Thyroid gland (tissue), 4 donors: ENCODE results near the gene TAS2R43. TPM values are rescaled to one million over a fixed set of nuclear protein-coding genes. Genes with fewer than 3 reads are reported as not detected.
"Not testable (repeated sequence)": the region's sequence is repeated elsewhere in the genome, so short reads cannot be mapped to it uniquely, and the experiment has no call there.

Experiments used
- DNase-seq, 2 donors: peaks; one replicate each; pipeline ENCODE4 v3.0.0-alpha.2; 2019
- H3K27ac ChIP-seq, 3 donors: fragments of 200-600 bp; sonication (generic); 1 replicate in 2 of 3; 2 replicates in 1 of 3; pipeline ENCODE4 v1.5.1; 2016 to 2019; ENCODE audit warnings: mild to moderate bottlenecking in 1 of 3, moderate library complexity in 1 of 3
- H3K27me3 ChIP-seq: fragments of 200-600 bp; sonication (generic); one replicate; pipeline ENCODE4 v1.5.1; 2019
- H3K36me3 ChIP-seq, 2 donors: fragments of 200-600 bp; sonication (generic); one replicate each; pipeline ENCODE4 v1.5.1; 2016 to 2019
- H3K4me1 ChIP-seq, 2 donors: fragments of 200-600 bp; sonication (generic); one replicate each; pipeline ENCODE4 v1.5.1; 2017 to 2019
- H3K4me3 ChIP-seq, 3 donors: fragments of 200-600 bp; sonication (generic); replicated peaks in 1 of 3; 1 replicate in 2 of 3; 2 replicates in 1 of 3; pipeline ENCODE4 v1.5.1; 2016; ENCODE audit warnings: mild to moderate bottlenecking in 1 of 3
- H3K9me3 ChIP-seq: fragments of 200-600 bp; sonication (generic); one replicate; pipeline ENCODE4 v1.5.1; 2017
- POLR2A ChIP-seq, 2 donors: fragments of 450-650 bp; IDR thresholded peaks; one replicate each; pipeline ENCODE4 v1.6.1; 2017; ENCODE audit warnings: antibody characterized with exemption in 2 of 2, mild to moderate bottlenecking in 2 of 2, moderate library complexity in 1 of 2
- whole genome bisulfite sequencing, 2 donors: methylation state at CpG; one replicate each; pipeline ENCODE4 v1.1.5; 2017; 5-methylcytosine and 5-hydroxymethylcytosine counted together
- intact Hi-C: fragments of 100-400 bp; cut with DNase I; formaldehyde crosslinking; loops from one replicate; pipeline ENCODE4 v1.15.1; 2023
- small RNA-seq: library from RNA; depleted of rRNA; stranded (forward); fragments of <200 nt; gene quantifications from one replicate; pipeline ENCODE3, GENCODE V24; 2016
- total RNA-seq, 4 donors: library from RNA; depleted of rRNA; stranded (reverse); fragments of >200 nt; gene quantifications; one replicate each; pipeline ENCODE4 v1.2.3, GENCODE V29; 2016
- TF ChIP-seq, protein P1 (sequence below), 6 experiments: fragments of 200-600 bp in 3 of 6; fragments of 450-650 bp in 3 of 6; sonication (generic) in 3 of 6; IDR thresholded peaks; one replicate each; pipeline ENCODE4 v1.5.1; 2016 to 2019; ENCODE audit warnings: antibody characterized with exemption in 6 of 6, mild to moderate bottlenecking in 2 of 6, inconsistent platforms in 1 of 6, moderate library complexity in 1 of 6

Gene TAS2R43
- total RNA-seq, 4 donors from 2014 or later: 2.6 to 26.2 (median 9.8) TPM

DNA sequence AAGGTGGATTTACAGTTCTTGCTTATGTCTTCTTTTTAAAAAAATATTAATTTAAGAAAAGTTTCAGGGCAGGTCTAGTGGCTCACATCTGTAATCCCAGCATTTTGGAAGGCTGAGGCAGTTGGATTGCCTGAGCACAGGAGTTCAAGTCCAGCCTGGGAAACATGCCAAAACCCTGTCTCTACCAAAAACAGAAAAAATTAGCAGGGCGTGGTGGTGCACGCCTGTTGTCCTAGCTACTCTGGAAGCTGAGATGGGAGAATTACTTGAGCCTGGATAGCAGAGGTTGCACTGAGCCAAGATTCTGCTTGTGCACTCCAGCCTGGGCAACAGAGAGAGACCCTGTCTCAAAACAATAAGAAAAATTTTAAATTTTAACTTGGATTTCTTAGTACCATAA, 24.6 kb downstream of the TAS2R43 start:
- Histone ChIP-seq H3K27ac (no peak overlapping the region), H3K36me3 (no peaks in the 10 kb centered on the region), H3K4me3 (no peak overlapping the region), H3K27me3 (no peaks in the 10 kb centered on the region), H3K4me1 (peaks cover 0 to 18% of the 10 kb centered on the region in 2 donors), H3K9me3 (no peaks in the 10 kb centered on the region)
- intact Hi-C loops: no loop called here
- TF ChIP-seq, protein P1, sequence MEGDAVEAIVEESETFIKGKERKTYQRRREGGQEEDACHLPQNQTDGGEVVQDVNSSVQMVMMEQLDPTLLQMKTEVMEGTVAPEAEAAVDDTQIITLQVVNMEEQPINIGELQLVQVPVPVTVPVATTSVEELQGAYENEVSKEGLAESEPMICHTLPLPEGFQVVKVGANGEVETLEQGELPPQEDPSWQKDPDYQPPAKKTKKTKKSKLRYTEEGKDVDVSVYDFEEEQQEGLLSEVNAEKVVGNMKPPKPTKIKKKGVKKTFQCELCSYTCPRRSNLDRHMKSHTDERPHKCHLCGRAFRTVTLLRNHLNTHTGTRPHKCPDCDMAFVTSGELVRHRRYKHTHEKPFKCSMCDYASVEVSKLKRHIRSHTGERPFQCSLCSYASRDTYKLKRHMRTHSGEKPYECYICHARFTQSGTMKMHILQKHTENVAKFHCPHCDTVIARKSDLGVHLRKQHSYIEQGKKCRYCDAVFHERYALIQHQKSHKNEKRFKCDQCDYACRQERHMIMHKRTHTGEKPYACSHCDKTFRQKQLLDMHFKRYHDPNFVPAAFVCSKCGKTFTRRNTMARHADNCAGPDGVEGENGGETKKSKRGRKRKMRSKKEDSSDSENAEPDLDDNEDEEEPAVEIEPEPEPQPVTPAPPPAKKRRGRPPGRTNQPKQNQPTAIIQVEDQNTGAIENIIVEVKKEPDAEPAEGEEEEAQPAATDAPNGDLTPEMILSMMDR (IDR thresholded peaks at IDR 0.05): no peak
- TF ChIP-seq POLR2A (IDR thresholded peaks at IDR 0.05): no peak
- 45 to 64% methylated on average over 2 of the region's 2 CpGs for WGBS, 2 donors
- DNase-seq: peak in 1 of 2 donors; percentile 3

DNA sequence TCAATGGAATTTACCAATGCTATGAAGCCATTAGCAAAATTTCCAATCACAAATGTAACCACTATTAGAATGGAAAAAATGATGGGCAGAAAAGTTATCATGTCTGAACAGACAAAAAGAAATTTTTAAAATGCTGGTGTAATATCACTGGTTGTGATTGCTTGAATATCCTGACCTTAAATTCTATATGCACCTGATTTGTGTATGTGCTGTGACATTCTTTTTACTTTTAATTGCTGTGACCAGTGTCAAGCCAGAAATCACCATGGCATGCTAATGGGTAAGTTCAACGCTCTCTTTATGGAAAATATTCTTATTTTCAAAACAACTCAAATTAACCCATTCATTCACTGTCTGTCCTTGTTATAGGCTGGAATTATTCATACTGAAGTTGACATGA, 29.9 kb downstream of the TAS2R43 start, which contains the start of gene TAS2R46:
TSS of gene TAS2R46 (minus strand) at position 101 of the 400 bp plus-strand sequence. CDS start at position 101, 0 bp downstream.
- H3K27me3 ChIP-seq, H3K4me3 ChIP-seq, DNase-seq, H3K9me3 ChIP-seq, H3K36me3 ChIP-seq, H3K4me1 ChIP-seq, intact Hi-C loops, H3K27ac ChIP-seq: not testable (repeated sequence)
- WGBS, 2 donors: 80 to 94% methylated on average over 1 of the region's 1 CpG

DNA sequence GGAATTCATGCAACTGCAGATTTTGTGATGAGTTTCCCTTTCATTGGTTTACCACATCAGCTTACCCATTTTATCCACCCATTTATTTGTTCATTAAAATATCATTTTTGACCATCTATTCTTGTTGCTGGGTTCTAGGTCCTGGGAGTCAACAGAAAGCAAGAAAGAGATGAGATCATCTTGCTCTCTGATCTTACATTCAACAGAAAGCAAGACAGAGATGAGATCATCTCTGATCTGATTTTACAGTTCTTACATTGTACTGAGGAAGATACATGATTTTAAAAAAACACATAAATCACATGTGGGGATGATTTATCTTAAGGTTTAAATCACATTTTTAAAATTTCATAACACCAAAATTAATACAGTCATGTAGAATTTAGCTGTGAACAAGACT, 32.3 kb downstream of the TAS2R43 start:
- no peak for TF ChIP-seq POLR2A (IDR thresholded peaks at IDR 0.05)
- TF ChIP-seq, protein P1 (IDR thresholded peaks at IDR 0.05): no peak
- H3K36me3 ChIP-seq: no peaks in the 10 kb centered on the region
- H3K4me3 ChIP-seq: no peak overlapping the region
- no peak for DNase-seq
- no peaks in the 10 kb centered on the region for H3K27me3 ChIP-seq
- no peaks in the 10 kb centered on the region for H3K9me3 ChIP-seq
- no peaks in the 10 kb centered on the region for H3K4me1 ChIP-seq
- H3K27ac ChIP-seq: no peak overlapping the region
- intact Hi-C loops: no loop called here

DNA sequence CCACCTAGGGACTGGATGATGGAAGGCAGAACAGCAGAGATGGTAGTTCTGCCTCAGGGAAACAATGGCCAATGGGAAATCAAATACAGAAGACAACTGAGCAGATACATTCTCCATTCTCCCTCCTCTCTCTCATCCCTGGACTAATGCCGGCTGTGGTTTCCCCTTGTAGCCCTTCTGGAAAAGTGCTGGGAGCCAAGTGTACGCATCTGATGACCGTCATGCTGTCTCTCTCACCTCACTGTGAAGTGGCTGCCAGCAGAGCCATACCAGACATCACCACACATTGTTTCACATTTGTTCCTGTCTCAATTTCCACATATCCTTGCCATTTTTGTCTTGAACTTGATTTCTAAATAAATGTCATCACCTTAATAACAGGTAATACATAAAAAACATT, 33.1 kb downstream of the TAS2R43 start:
- Histone ChIP-seq H3K4me3 (no peak overlapping the region), H3K27ac (no peak overlapping the region), H3K9me3 (no peaks in the 10 kb centered on the region), H3K4me1 (no peaks in the 10 kb centered on the region), H3K36me3 (no peaks in the 10 kb centered on the region), H3K27me3 (no peaks in the 10 kb centered on the region)
- no peak for DNase-seq
- WGBS, 2 donors: 95 to 96% methylated on average over 3 of the region's 3 CpGs
- intact Hi-C loops: no loop called here
- TF ChIP-seq, protein P1 (IDR thresholded peaks at IDR 0.05): no peak
- no peak for TF ChIP-seq POLR2A (IDR thresholded peaks at IDR 0.05)

DNA sequence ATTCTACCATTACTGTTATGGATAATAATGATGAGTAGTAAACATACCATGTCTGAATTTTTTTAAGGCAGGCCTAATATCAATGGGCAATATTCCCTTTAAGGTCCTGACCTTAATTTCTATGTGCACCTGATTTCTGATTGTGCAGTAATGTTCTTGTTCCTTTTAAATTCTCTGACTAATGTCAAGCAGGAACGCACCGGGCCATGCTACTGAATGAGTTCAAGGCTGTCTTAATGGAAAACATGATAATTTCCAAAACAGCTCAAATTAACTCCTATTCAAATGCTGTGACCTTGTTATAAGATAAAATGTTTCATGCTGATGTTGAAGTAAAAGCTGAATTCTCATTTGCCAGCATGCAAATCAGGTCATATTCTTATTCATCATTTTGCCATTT, 36.8 kb downstream of the TAS2R43 start:
- Histone ChIP-seq H3K4me1 (no peaks in the 10 kb centered on the region), H3K36me3 (no peaks in the 10 kb centered on the region), H3K9me3 (no peaks in the 10 kb centered on the region), H3K27ac (no peak overlapping the region), H3K27me3 (no peaks in the 10 kb centered on the region), H3K4me3 (no peak overlapping the region)
- no peak for TF ChIP-seq POLR2A (IDR thresholded peaks at IDR 0.05)
- intact Hi-C loops: no loop called here
- WGBS, 2 donors: 91 to 96% methylated on average over 2 of the region's 2 CpGs
- DNase-seq: no peak

DNA sequence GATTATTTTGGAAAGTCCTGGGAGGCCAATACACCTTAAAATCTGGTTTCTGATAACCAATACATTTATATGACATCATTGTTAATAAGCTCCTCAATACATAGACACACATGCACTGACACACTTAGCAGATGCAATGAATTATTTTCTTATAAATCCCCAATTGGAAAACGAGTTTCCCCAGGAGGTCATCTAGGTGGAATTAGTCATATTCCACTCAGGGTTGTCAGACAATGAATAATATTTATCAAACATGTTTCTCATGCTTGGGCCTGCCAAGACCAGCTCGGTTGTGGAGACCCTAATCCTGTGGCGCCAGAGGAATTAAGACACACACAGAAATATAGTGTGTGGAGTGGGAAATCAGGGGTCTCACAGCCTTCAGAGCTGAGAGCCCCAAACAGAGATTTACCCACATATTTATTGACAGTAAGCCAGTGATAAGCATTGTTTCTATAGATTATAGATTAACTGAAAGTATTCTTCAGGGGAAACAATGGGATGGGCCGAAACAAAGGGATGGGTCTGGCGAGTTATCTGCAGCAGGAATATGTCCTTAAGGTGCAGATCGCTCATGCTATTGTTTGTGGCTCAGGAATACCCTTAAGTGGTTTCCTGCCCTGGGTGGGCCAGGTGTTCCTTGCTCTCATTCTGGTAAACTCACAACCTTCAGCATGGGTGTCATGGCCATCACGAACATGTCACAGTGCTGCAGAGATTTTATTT, 42.1 kb downstream of the TAS2R43 start:
- H3K4me1 ChIP-seq, H3K36me3 ChIP-seq, H3K4me3 ChIP-seq, H3K27ac ChIP-seq, intact Hi-C loops, DNase-seq, H3K27me3 ChIP-seq, H3K9me3 ChIP-seq: not testable (repeated sequence)
- WGBS, 2 donors: 97 to 98% methylated on average over 7 of the region's 7 CpGs

DNA sequence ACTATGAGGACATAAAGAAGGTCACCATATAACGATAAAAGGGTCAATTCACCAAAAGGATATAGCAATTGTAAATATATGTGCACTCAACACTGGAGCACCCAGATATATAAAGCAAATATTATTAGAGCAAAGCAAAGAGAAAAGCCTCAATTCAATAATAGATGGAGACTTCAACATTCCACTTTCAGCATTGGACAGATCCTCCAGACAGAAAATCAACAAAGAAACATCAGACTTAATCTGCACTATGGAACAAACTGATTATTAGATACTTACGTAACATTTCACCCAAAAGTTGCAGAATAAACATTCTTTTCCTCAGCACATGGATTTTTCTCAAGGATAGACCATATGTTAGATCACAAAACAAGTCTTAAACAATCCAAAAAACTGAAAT, 50.7 kb downstream of the TAS2R43 start:
- H3K27me3 ChIP-seq, H3K4me1 ChIP-seq, H3K4me3 ChIP-seq, DNase-seq, H3K27ac ChIP-seq, H3K9me3 ChIP-seq, intact Hi-C loops, H3K36me3 ChIP-seq: not testable (repeated sequence)
- WGBS, 2 donors: 70 to 95% methylated on average over 2 of the region's 2 CpGs

Small RNAs within 50 kb of the gene (small RNA-seq; reads per million reads assigned to genes)
- not detected for gene AC018630.1

Other genes starting within 250 kb of the TAS2R43 start
- 1 to 10 TPM; 4.3 to 8.7 (median 7.8) TPM for gene PRR4, start 242.8 kb downstream of the TAS2R43 start, total RNA-seq
- 10 to 100 TPM; 35.5 to 78.8 (median 62.1) TPM for gene PRH1, start 208.1 kb downstream of the TAS2R43 start, total RNA-seq
- gene TAS2R13, start 182.8 kb downstream of the TAS2R43 start, total RNA-seq: 10 to 100 TPM in 1 of 4 donors, 1 to 10 TPM in 3; 4.3 to 15.6 (median 7.4) TPM
- not detected for gene PRH2, start 163.1 kb downstream of the TAS2R43 start, total RNA-seq
- 10 to 100 TPM in 3 of 4 donors, 1 to 10 TPM in 1; 6.8 to 26.0 (median 10.3) TPM for gene TAS2R14, start 153.1 kb downstream of the TAS2R43 start, total RNA-seq
- 10 to 100 TPM in 2 of 4 donors, 1 to 10 TPM in 2; 3.9 to 18.4 (median 7.1) TPM for gene TAS2R50, start 105.4 kb downstream of the TAS2R43 start, total RNA-seq
- 1 to 10 TPM; 6.2 to 9.8 (median 7.1) TPM for gene TAS2R20, start 94.0 kb downstream of the TAS2R43 start, total RNA-seq
- 10 to 100 TPM in 2 of 4 donors, 1 to 10 TPM in 2; 7.0 to 12.0 (median 10.0) TPM for gene TAS2R19, start 69.7 kb downstream of the TAS2R43 start, total RNA-seq
- gene TAS2R31, start 60.9 kb downstream of the TAS2R43 start, total RNA-seq: 10 to 100 TPM in 3 of 4 donors, 1 to 10 TPM in 1; 4.9 to 30.5 (median 11.9) TPM
- gene TAS2R46, start 30.0 kb downstream of the TAS2R43 start, total RNA-seq: 1 to 10 TPM; 2.5 to 5.1 (median 4.5) TPM
- 10 to 100 TPM; 10.4 to 26.2 (median 17.9) TPM for gene TAS2R30, start 42.3 kb upstream of the TAS2R43 start, total RNA-seq
- 10 to 100 TPM in 2 of 4 donors, 1 to 10 TPM in 2; 8.0 to 14.0 (median 9.6) TPM for gene SMIM10L1, start 78.9 kb upstream of the TAS2R43 start, total RNA-seq
- not detected for gene TAS2R42, start 94.6 kb upstream of the TAS2R43 start, total RNA-seq
- not detected for gene PRB3, start 177.4 kb upstream of the TAS2R43 start, total RNA-seq
- not detected for gene PRB4, start 218.1 kb upstream of the TAS2R43 start, total RNA-seq